Kidney glomerular epithelial cell (primary cell): ENCODE measurements around the gene PNPT1.

Experiments
- DNase-seq: peaks from one replicate; lab custom pipeline; 2025; lab: John Stamatoyannopoulos, UW

Gene PNPT1

GRCh38 chr2:55668956-55669355 lies 24.7 kb downstream of the PNPT1 start:
- no peak for DNase-seq

- DNase-seq, result no peak
These were observed 40.4 kb downstream of the PNPT1 start for GRCh38 chr2:55653255-55653654.

GRCh38 chr2:55649211-55649610 lies 44.4 kb downstream of the PNPT1 start:
- DNase-seq, result no peak

- DNase-seq, result no peak
These were observed 56.8 kb downstream of the PNPT1 start for GRCh38 chr2:55636831-55637230.

GRCh38 chr2:55628931-55629330 lies 64.7 kb downstream of the PNPT1 start:
- DNase-seq, result no peak

- DNase-seq, result no peak
These were observed 65.7 kb downstream of the PNPT1 start for GRCh38 chr2:55627915-55628314.

- DNase-seq, result no peak
These were observed 71.8 kb downstream of the PNPT1 start for GRCh38 chr2:55621802-55622201.

- DNase-seq, result no peak
These were observed 73.4 kb downstream of the PNPT1 start for GRCh38 chr2:55620123-55620779.

- DNase-seq, result peak; percentile 58
These were observed 75.2 kb downstream of the PNPT1 start for GRCh38 chr2:55618275-55619055.

GRCh38 chr2:55618025-55618274 lies 75.7 kb downstream of the PNPT1 start:
- no peak for DNase-seq

GRCh38 chr2:55617175-55618024 lies 76.2 kb downstream of the PNPT1 start, which contains the start of gene PPP4R3B:
TSS of gene PPP4R3B (minus strand) at chr2:55617622. CDS start at chr2:55617285, 337 bp downstream.
- DNase-seq, result peak; percentile 98

GRCh38 chr2:55616551-55617174 lies 77.0 kb downstream of the PNPT1 start:
- DNase-seq, result peak; percentile 83

- DNase-seq, result no peak
These were observed 81.6 kb downstream of the PNPT1 start for GRCh38 chr2:55611997-55612396.

GRCh38 chr2:55610954-55611743 lies 82.5 kb downstream of the PNPT1 start:
- no peak for DNase-seq

- DNase-seq, result no peak
These were observed 83.6 kb downstream of the PNPT1 start for GRCh38 chr2:55609938-55610578.

GRCh38 chr2:55609193-55609794 lies 84.3 kb downstream of the PNPT1 start:
- no peak for DNase-seq

GRCh38 chr2:55607717-55608116 lies 85.9 kb downstream of the PNPT1 start:
- DNase-seq, result no peak

- no peak for DNase-seq
These were observed 89.5 kb downstream of the PNPT1 start for GRCh38 chr2:55604027-55604565.

GRCh38 chr2:55601849-55602248 lies 91.8 kb downstream of the PNPT1 start:
- DNase-seq, result no peak

GRCh38 chr2:55598056-55598795 lies 95.4 kb downstream of the PNPT1 start:
- DNase-seq, result no peak
